HepG2 (cell line): ENCODE measurements around the gene PIGX. TPM values are rescaled to one million over a fixed set of nuclear protein-coding genes. Genes with fewer than 3 reads are reported as not detected.

Experiments
- CREB1 ChIP-seq, 2 experiments: fragments of 450-650 bp in 1 of 2; IDR thresholded peaks; 2 replicates each; pipeline ENCODE4 v1.6.1; 2016 to 2017; ENCODE audit warnings: control low read depth in 1 of 2, mild to moderate bottlenecking in 1 of 2, missing compliant biosample characterization in 1 of 2, missing genetic modification characterization in 1 of 2
- FOSL1 ChIP-seq: sonication (generic); formaldehyde crosslinking; IDR thresholded peaks from 2 replicates; pipeline ENCODE4 v1.9.0; 2021; ENCODE audit warnings: missing genetic modification reagents, borderline replicate concordance
- HOXA3 ChIP-seq: sonication (generic); formaldehyde crosslinking; IDR thresholded peaks from 2 replicates; pipeline ENCODE4 v1.5.0; 2020; ENCODE audit warnings: missing genetic modification reagents
- MAX ChIP-seq: IDR thresholded peaks from 2 replicates; pipeline ENCODE4 v1.6.1; 2012; ENCODE audit warnings: inconsistent platforms
- MAZ ChIP-seq, 2 experiments: sonication (generic) in 1 of 2; formaldehyde crosslinking in 1 of 2; IDR thresholded peaks; 2 replicates each; pipeline versions ENCODE4 v1.5.0 to v1.6.1; 2012 to 2020; ENCODE audit warnings: low read depth in 2 of 2, mild to moderate bottlenecking in 2 of 2, borderline replicate concordance in 1 of 2, improper control_type of control experiment in 1 of 2, low read length in 1 of 2, missing genetic modification reagents in 1 of 2, moderate library complexity in 1 of 2
- PHF8 ChIP-seq: sonication (generic); formaldehyde crosslinking; IDR thresholded peaks from 2 replicates; pipeline ENCODE4 v1.5.0; 2020; ENCODE audit warnings: missing genetic modification reagents
- POLR2G ChIP-seq: fragments of 200-400 bp; formaldehyde crosslinking; IDR thresholded peaks from 2 replicates; pipeline ENCODE4 v1.6.1; 2018; ENCODE audit warnings: mild to moderate bottlenecking, low read depth, low read length, moderate library complexity
- SRY ChIP-seq: sonication (generic); formaldehyde crosslinking; IDR thresholded peaks from 2 replicates; pipeline ENCODE4 v1.8.0; 2022; ENCODE audit warnings: mild to moderate bottlenecking, missing genetic modification reagents
- USF2 ChIP-seq, 2 experiments: sonication (generic) in 1 of 2; formaldehyde crosslinking in 1 of 2; IDR thresholded peaks; 2 replicates each; pipeline versions ENCODE4 v1.5.1 to v1.6.1; 2011 to 2020; ENCODE audit warnings: borderline replicate concordance in 1 of 2, low read depth in 1 of 2, low read length in 1 of 2, mild to moderate bottlenecking in 1 of 2, missing genetic modification reagents in 1 of 2, moderate library complexity in 1 of 2
- ZBTB42 ChIP-seq: sonication (generic); formaldehyde crosslinking; IDR thresholded peaks from 2 replicates; pipeline ENCODE4 v1.5.0; 2020; ENCODE audit warnings: mild to moderate bottlenecking, missing genetic modification reagents
- ZBTB7B ChIP-seq: sonication (generic); formaldehyde crosslinking; IDR thresholded peaks from 2 replicates; pipeline ENCODE4 v1.4.0; 2020; ENCODE audit warnings: missing genetic modification reagents
- ZFX ChIP-seq: sonication (generic); formaldehyde crosslinking; IDR thresholded peaks from 2 replicates; pipeline ENCODE4 v1.4.0; 2020; ENCODE audit warnings: mild to moderate bottlenecking, low read depth, missing genetic modification reagents, moderate library complexity
- ZFY ChIP-seq: sonication (generic); formaldehyde crosslinking; IDR thresholded peaks from 2 replicates; pipeline ENCODE4 v1.4.0; 2020; ENCODE audit warnings: missing genetic modification reagents
- ZMYM4 ChIP-seq: sonication (generic); formaldehyde crosslinking; IDR thresholded peaks from 2 replicates; pipeline ENCODE4 v1.8.1; 2023; ENCODE audit warnings: mild to moderate bottlenecking, missing genetic modification reagents
- polyA plus RNA-seq, 8 experiments: library from polyadenylated mRNA; depleted of rRNA in 3 of 8; stranded (reverse) in 7 of 8; unstranded in 1 of 8; fragments of >200 nt; fragmentation: Illumina TruSeq in 4 of 8; extraction: Trizol in 4 of 8; gene quantifications; 2 replicates each; pipeline versions ENCODE4 v1.2.1 to v1.2.3, GENCODE V29; 2011 to 2016; ENCODE audit warnings: low read depth in 4 of 8, missing spikeins in 1 of 8, mixed read lengths in 1 of 8; ENCODE audit not compliant: insufficient read depth in 1 of 8
- total RNA-seq, 5 experiments: library from RNA; depleted of rRNA; stranded (reverse); fragments of >200 nt; fragmentation: Illumina TruSeq; extraction: Trizol; gene quantifications; 2 replicates each; pipeline ENCODE4 v1.2.3, GENCODE V29; 2016; ENCODE audit warnings: low read depth in 1 of 5
- TF ChIP-seq, protein P1 (sequence below): sonication (generic); formaldehyde crosslinking; IDR thresholded peaks from 2 replicates; pipeline ENCODE4 v1.4.0; 2020; ENCODE audit warnings: missing genetic modification reagents, borderline replicate concordance
- TF ChIP-seq, protein P2 (sequence below): sonication (generic); formaldehyde crosslinking; IDR thresholded peaks from 2 replicates; pipeline ENCODE4 v1.5.1; 2020; ENCODE audit warnings: mild to moderate bottlenecking, missing genetic modification reagents, moderate library complexity
- TF ChIP-seq, protein P3 (sequence below): sonication (generic); formaldehyde crosslinking; IDR thresholded peaks from 2 replicates; pipeline ENCODE4 v1.5.1; 2020; ENCODE audit warnings: missing genetic modification reagents, mild to moderate bottlenecking, borderline replicate concordance

The PIGX gene
- total and polyA plus RNA-seq, 2 of the 13 experiments (the other 11 are each of a cell fraction or from before 2014, with no cell fraction given): 13.2 to 21.3 TPM

GRCh38 chr3:196712514-196713413 lies 587 bp downstream of the PIGX start (continued):
- TF ChIP-seq ZBTB7B (CRISPR knock-in tag) (0 out of 2 replicates have a peak, but pooled peaks have one; percentile 11), ZBTB42 (CRISPR knock-in tag) (no peak), HOXA3 (CRISPR knock-in tag) (no peak), CREB1 (IDR thresholded peaks at IDR 0.05) (no peak), CREB1 (CRISPR knock-in tag; IDR thresholded peaks at IDR 0.05) (0 out of 2 replicates have a peak, but pooled peaks have one; percentile 14), PHF8 (CRISPR knock-in tag) (no peak; the same call in 1 of the 2 replicates), USF2 (IDR thresholded peaks at IDR 0.05; ENCODE audit: low read depth, low read length) (no peak), USF2 (CRISPR knock-in tag; IDR thresholded peaks at IDR 0.05; ENCODE audit: borderline replicate concordance) (0 out of 2 replicates have a peak, but pooled peaks have one; percentile 36), MAZ (IDR thresholded peaks at IDR 0.05; ENCODE audit: borderline replicate concordance, low read depth, low read length) (no peak; the same call in 1 of the 2 replicates), MAZ (CRISPR knock-in tag; IDR thresholded peaks at IDR 0.05; ENCODE audit: low read depth) (0 out of 2 replicates have a peak, but pooled peaks have one; percentile 10), MAX (peak; percentile 6; the same call in 1 of the 2 replicates), ZFY (CRISPR knock-in tag) (peak; percentile 40), FOSL1 (CRISPR knock-in tag) (no peak), SRY (0 out of 2 replicates have a peak, but pooled peaks have one; percentile 23), POLR2G (no peak), ZMYM4 (CRISPR knock-in tag) (0 out of 2 replicates have a peak, but pooled peaks have one; percentile 2), ZFX (CRISPR knock-in tag) (peak; percentile 45; the same call in 1 of the 2 replicates)
- TF ChIP-seq, protein P1, sequence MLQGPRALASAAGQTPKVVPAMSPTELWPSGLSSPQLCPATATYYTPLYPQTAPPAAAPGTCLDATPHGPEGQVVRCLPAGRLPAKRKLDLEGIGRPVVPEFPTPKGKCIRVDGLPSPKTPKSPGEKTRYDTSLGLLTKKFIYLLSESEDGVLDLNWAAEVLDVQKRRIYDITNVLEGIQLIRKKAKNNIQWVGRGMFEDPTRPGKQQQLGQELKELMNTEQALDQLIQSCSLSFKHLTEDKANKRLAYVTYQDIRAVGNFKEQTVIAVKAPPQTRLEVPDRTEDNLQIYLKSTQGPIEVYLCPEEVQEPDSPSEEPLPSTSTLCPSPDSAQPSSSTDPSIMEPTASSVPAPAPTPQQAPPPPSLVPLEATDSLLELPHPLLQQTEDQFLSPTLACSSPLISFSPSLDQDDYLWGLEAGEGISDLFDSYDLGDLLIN: no peak
- TF ChIP-seq, protein P2, sequence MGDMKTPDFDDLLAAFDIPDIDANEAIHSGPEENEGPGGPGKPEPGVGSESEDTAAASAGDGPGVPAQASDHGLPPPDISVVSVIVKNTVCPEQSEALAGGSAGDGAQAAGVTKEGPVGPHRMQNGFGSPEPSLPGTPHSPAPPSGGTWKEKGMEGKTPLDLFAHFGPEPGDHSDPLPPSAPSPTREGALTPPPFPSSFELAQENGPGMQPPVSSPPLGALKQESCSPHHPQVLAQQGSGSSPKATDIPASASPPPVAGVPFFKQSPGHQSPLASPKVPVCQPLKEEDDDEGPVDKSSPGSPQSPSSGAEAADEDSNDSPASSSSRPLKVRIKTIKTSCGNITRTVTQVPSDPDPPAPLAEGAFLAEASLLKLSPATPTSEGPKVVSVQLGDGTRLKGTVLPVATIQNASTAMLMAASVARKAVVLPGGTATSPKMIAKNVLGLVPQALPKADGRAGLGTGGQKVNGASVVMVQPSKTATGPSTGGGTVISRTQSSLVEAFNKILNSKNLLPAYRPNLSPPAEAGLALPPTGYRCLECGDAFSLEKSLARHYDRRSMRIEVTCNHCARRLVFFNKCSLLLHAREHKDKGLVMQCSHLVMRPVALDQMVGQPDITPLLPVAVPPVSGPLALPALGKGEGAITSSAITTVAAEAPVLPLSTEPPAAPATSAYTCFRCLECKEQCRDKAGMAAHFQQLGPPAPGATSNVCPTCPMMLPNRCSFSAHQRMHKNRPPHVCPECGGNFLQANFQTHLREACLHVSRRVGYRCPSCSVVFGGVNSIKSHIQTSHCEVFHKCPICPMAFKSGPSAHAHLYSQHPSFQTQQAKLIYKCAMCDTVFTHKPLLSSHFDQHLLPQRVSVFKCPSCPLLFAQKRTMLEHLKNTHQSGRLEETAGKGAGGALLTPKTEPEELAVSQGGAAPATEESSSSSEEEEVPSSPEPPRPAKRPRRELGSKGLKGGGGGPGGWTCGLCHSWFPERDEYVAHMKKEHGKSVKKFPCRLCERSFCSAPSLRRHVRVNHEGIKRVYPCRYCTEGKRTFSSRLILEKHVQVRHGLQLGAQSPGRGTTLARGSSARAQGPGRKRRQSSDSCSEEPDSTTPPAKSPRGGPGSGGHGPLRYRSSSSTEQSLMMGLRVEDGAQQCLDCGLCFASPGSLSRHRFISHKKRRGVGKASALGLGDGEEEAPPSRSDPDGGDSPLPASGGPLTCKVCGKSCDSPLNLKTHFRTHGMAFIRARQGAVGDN: peak; percentile 8; the same call in 1 of the 2 replicates
- TF ChIP-seq, protein P3, sequence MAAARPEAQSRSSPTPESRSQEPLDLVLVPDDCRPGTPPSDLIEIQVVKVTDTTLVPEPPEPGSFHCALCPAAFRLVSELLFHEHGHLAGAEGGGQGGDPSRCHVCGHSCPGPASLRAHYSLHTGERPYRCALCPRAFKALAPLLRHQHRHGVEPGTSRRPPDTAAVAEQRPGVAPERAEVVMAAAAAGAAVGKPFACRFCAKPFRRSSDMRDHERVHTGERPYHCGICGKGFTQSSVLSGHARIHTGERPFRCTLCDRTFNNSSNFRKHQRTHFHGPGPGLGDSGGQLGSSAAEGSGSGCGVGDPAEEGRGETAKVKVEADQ (CRISPR knock-in tag): 0 out of 2 replicates have a peak, but pooled peaks have one; percentile 16
